Neural progenitor cell (in vitro differentiated cells): ENCODE data around the gene PDIA2.

ENCODE experiments used
- EZH2phosphoT487 ChIP-seq: fragments of 200-600 bp; sonication (generic); IDR thresholded peaks from 2 replicates; pipeline ENCODE4 v1.6.1; 2017; ENCODE audit warnings: antibody characterized with exemption
- TF ChIP-seq, protein P1 (sequence below): fragments of 200-600 bp; sonication (generic); IDR thresholded peaks from 2 replicates; pipeline ENCODE4 v1.5.1; 2017; ENCODE audit warnings: antibody characterized with exemption, mild to moderate bottlenecking

DNA sequence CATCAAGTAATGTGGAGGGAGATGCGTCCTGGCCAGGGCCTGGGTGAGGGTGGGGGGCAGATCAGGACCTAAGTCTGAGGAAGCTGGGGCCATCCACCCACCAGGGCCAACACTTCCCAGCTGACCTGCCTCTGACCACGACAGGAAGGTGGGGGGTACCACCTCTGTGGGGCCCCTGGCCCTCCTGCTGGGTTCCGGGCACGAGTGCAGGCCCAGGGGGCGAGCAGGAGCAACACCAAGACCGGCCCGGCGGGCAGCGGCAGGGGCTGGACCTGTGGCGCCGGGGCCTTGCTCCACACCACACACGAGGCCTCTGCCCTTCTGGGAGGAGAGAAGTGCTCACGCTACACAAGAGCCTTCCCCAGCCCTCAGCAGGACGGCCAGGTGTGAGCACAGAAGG is 13.3 kb downstream of the PDIA2 start:
- TF ChIP-seq, protein P1, sequence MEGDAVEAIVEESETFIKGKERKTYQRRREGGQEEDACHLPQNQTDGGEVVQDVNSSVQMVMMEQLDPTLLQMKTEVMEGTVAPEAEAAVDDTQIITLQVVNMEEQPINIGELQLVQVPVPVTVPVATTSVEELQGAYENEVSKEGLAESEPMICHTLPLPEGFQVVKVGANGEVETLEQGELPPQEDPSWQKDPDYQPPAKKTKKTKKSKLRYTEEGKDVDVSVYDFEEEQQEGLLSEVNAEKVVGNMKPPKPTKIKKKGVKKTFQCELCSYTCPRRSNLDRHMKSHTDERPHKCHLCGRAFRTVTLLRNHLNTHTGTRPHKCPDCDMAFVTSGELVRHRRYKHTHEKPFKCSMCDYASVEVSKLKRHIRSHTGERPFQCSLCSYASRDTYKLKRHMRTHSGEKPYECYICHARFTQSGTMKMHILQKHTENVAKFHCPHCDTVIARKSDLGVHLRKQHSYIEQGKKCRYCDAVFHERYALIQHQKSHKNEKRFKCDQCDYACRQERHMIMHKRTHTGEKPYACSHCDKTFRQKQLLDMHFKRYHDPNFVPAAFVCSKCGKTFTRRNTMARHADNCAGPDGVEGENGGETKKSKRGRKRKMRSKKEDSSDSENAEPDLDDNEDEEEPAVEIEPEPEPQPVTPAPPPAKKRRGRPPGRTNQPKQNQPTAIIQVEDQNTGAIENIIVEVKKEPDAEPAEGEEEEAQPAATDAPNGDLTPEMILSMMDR = no peak
- TF ChIP-seq EZH2phosphoT487 = no peak
